ENCODE measurements around the gene FEZ2.

FEZ2 gene

DNA sequence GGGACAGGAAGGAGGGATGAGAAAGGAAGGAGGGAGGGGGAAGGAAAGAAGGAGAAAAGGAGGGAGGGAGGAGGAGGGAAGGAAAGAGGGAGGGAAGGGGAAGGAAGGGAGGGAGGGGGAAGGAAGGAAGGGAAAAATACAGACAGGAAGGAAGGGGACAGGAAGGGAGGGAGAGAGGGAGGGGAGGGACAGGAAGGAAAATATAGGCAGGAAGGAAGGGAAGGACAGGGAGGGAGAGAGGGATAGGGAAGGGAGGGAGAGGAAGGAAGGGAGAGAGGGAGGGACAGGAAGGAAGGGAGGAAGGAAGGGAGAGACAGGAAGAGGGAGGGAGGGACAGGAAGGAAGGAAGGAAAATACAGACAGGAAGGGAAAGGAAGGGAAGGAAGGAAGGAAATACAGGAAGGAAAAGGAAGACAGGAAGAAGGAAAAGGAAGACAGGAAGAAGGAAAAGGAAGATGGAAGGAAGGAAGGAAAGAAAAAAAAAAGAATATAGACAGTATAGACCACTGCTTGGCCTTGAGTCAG is 63.6 kb downstream of the FEZ2 start:
- in situ Hi-C loops (cut with HindIII; ENCODE audit: low sequenced_read_pairs), result no loop called here

DNA sequence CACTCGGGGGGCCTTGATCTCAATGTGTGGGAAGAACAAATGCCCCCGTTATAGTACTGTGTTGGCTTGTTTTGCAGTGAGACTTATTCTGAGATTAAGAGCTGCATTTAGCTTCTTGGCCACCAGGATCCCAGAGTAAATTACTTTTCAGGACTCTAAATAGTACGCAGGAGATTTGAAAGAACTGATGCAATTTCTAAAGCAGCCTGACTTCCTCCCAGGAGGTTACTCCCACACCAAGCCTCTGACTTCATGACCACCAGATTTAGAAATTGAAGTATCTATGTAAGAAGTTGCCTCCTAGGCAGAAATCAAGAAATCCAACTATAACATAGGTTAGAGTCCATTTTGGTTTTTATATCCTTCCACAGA is 67.0 kb downstream of the FEZ2 start:
- in situ Hi-C loops (cut with HindIII; ENCODE audit: low sequenced_read_pairs), result no loop called here

DNA sequence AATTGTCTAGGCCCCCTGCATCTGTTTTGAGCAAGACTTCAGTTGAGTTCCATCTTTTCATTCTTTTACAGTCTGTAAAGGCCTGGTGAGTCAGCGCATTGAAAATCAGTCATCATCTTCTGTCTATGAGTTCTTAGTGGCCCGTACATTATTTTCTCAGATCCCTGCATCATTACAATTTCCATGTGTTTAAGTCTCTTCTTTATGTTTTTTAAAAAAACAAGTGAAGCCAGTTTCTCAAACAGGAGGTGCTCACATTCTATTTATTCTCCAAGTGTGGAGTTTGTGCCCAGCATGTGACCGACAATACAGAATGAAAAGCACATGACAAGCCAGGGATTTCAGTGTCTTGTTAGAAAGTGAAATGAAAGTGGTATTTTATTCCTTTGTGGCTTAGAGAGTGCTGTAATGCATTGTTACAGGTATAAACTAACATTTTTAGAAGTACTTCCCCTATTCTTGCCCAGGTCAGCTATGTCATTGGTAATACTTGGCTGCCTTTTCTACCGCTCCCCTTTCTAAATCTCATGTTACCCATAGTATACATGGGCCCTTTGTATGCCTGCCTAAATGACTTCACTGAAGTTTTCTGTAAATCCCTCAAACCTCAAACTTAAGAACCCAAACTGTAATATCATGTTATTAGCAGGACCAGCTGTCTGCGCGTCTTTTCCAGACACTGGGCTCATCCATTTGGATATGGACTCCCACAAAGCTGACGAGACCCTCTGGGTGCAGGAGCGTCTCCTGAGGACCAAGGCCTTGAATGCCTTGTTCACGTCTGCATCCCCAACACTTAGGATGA is 67.6 kb downstream of the FEZ2 start:
- in situ Hi-C loops (cut with HindIII; ENCODE audit: low sequenced_read_pairs), result no loop called here

DNA sequence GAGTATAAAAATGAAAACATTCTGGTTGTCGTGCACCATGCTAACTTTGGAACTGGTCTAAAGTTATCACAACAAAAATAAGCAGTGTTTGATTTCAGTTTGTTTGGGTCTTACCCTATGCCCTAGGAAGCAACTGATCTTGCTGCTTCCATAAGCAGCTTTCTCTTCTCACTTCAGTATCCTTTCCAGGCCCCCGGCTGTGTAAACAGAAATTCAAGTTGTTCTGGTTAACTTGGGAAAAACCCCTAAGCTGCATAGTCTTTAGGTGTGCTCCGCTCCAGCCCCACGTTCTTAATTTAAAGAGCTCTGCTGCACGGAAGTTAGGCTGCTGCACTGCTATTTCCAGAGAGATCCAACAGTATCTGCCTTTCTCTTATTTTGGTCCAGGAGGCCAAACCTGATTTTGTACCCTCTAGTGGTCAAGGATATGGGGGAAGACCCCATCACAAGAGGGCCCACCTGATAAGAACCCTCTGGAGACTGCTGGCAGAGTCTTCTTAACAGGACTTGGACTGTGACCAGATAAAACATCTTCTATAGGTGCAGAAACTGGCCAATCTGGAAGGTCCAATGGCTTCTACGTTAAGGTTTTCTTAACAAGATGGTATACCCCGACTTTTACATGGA is 69.1 kb downstream of the FEZ2 start:
- in situ Hi-C loops (cut with HindIII; ENCODE audit: low sequenced_read_pairs), result no loop called here

DNA sequence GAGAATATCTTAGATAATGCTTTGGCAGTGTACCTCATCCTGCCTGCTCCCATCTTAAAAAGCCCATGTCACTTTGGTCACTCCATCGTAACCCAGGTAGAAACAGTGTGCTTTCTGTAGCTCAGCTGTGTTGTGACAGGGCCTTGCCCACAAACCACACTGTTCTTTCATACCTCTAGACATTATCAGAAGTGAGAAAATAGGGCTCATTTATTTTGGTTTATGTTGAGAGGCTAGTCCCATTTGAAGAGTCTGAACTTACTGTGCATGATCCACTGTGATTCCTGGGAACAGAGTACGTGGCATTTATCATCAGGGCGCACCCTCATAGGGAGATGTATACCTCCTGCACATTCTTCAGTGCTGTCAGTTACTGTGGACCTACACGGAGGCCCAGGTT is 69.7 kb downstream of the FEZ2 start:
- in situ Hi-C loops (cut with HindIII; ENCODE audit: low sequenced_read_pairs), result no loop called here

DNA sequence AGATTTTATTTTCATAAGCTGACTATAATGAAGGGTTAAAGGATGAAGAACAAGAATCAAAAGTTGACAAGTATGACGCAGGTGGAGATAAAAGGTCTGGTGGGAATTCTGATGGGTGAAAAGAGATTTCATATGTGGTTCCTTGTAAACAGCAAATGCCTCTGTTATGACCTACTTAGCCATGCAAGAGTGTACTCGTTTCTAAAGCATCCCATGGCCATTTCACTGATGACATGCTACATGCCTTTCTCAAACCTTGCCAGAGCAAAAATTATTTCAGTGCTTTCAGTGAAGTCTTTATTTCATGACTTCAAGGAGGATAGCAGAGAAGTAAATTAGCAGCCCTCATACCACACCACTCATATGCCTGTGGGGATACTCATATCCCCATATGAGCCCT is 71.7 kb downstream of the FEZ2 start:
- in situ Hi-C loops (cut with HindIII; ENCODE audit: low sequenced_read_pairs), result no loop called here

DNA sequence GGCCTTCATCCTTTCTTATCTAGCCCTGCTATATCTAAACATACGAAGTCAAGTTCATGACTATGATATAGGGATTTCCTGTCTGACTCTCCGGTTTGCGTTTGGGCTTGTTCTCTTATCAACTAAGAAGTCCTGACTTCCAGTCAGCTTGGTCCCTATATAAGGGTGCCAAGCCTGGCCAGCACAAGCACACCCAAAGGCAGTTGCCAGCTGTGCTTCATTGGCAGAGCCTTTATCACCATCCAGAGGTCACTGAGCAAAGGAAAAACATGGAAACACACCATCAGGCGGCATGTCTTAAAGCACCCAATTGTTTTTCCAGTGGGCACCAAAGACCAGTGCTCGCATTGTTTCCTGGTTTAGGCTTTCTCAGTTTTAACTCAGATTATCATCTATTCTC is 72.7 kb downstream of the FEZ2 start:
- in situ Hi-C loops (cut with HindIII; ENCODE audit: low sequenced_read_pairs), result no loop called here

DNA sequence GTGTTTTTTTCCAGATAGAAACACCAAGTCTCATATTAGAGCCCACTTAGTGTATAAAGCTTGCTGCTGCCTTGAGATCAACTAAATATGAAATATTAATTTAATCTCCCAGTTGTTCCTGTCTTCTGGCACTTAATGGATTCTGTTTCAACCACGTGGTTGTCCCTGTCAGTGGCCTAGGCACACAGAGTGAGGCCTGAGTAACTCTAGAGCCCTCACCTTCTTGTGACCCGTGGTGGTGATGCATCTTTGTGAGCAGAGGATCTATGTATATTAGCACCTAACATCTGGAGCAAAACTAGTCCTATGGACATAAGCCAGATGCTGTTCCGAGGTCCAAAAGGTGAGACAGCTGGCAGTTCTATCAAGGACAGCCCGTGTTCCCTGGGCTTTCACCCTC is 74.8 kb downstream of the FEZ2 start:
- in situ Hi-C loops (cut with HindIII; ENCODE audit: low sequenced_read_pairs), result loop anchor here (25.0 kb wide), 1 partner anchor 139 kb away; no protein-coding TSS in a partner anchor

DNA sequence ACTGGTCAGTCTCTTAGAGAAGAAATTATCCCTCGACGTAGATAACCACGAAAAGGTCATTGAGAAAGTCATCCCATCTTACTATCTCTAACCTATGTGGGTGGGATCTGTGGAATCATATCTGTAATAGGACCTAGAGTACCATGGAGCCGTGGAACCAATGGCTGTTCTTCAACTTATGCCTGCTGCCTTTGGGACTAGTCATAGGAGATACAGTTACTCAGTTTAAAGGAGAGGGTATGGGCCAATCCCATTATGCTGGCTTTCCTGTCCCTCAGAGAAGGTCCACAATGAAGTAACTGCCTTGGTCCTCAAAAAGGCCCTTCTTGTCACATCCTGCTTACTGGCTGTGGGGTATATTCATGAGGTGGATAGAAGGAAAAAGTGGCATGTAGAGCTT is 77.5 kb downstream of the FEZ2 start:
- in situ Hi-C loops (cut with HindIII; ENCODE audit: low sequenced_read_pairs), result loop anchor here (25.0 kb wide), 1 partner anchor 142 kb away; no protein-coding TSS in a partner anchor

DNA sequence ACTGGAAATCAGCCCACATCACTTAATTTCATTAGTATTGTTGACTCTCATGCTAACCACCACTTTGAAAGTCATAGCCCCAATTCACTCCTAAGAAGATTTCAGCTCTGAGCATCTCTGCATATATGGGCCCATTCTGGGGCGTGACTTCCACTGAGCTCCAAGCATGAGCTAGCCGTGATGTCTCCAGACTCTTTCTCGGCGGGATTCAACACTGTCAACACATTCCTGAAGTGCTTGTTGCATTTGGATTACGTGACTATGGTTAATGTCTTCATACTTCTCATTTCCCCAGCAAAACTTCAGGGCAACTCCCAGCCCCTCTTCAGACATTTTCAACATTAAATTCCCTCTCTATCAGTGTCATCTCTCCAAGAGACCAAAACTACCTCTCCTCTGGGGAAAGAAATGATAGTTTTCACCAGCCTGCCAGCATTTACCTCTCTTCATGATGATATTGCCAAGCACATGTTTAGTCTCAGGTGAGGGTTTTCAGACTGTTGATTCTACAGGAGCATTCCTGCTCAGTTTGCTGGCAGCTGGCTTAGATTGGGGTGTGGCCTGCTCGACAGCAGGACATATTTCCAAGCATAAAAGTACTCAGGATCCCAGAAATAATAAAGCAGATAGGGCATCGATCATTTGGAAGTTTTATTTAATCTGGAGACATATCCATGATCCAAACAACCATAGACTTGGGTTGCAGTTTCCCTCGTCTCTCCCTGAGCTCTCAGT is 81.7 kb downstream of the FEZ2 start:
- in situ Hi-C loops (cut with HindIII; ENCODE audit: low sequenced_read_pairs), result loop anchor here (25.0 kb wide), 1 partner anchor 146 kb away; no protein-coding TSS in a partner anchor

DNA sequence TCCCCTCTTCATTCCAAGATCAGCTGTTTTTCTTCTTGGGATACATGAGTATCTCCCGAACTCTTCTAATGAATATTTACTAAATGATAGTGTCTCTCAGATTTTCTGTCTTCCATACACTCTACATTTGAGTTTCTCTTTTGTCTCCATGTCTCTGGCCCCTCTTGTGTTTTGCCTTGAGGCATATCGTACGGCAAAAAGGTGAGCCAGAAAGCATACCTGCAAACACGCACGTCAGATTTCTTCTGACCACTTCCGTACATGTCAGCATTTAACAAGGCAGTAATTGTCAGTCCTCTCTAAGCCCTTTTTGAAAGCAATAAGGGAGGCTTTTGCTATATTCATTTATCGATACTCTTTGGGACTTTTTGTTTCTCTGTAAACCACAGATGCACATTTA is 82.4 kb downstream of the FEZ2 start:
- in situ Hi-C loops (cut with HindIII; ENCODE audit: low sequenced_read_pairs), result loop anchor here (25.0 kb wide), 1 partner anchor 147 kb away; no protein-coding TSS in a partner anchor

DNA sequence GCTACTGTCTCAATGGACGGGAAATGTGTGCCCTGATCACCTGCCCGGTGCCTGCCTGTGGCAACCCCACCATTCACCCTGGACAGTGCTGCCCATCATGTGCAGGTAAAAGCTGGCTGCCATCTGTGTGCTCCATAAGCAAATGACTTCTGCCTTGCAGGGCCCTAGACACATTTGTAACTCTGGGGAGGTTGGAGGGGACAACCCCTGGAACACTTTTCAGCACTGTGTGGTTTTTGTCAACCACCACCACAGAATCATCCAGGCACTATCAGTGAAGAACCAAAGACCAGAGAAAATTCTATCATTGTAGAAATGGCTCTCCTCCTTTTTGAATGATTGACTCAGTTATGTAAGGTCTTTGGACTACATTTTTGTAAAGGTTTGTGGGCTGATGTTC is 84.3 kb downstream of the FEZ2 start:
- in situ Hi-C loops (cut with HindIII; ENCODE audit: low sequenced_read_pairs), result loop anchor here (25.0 kb wide), 1 partner anchor 149 kb away; no protein-coding TSS in a partner anchor

DNA sequence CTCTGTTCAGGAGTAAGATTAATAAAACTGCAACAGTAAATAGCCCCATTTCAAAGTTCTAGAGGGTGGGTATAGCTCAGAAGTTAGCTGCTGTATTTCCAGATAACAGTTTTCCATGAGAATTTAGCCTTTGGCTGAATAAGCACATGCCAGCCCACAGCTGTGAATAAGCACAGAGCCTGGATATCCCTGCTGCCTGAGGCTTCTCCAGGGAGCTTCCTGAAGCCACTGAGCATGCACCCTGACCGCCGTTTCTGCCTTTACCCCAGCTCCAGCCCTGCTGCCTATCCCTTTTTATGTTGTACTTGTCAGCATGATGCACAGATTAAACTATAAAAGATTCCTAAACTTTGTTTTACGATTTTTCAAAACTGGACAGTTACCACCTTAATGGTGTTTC is 85.3 kb downstream of the FEZ2 start:
- in situ Hi-C loops (cut with HindIII; ENCODE audit: low sequenced_read_pairs), result loop anchor here (25.0 kb wide), 1 partner anchor 150 kb away; no protein-coding TSS in a partner anchor

DNA sequence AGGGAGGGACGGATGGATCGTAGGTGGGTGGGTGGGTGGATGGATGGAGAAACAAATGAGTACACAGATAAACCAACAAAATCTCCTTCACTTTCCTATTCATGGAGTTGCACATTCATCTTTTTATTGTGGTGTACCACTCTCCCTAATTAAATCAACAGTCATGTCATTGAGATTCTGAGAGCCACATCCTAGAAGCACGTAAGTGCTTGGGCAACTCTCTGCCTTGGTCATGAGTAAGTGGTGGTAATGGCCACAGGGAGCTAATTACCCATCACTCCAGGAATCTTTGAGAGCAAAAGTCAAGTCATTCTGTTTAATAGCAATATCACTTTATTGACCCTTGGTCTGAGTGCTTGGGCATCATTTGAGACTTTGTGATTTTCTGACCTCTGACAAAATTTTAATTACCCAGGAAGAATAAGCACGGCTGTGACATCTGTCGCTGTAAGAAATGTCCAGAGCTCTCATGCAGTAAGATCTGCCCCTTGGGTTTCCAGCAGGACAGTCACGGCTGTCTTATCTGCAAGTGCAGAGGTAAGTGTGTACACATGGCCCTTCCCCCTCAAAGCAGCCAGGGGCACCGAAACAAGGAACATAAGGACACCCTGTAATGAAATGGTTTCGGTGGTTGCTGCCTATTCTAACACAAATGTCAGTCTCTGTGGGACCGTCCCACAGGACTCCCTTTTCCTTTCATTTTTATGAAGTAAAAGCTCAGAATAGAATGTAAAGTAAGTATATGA is 85.9 kb downstream of the FEZ2 start:
- in situ Hi-C loops (cut with HindIII; ENCODE audit: low sequenced_read_pairs), result loop anchor here (25.0 kb wide), 1 partner anchor 150 kb away; no protein-coding TSS in a partner anchor

DNA sequence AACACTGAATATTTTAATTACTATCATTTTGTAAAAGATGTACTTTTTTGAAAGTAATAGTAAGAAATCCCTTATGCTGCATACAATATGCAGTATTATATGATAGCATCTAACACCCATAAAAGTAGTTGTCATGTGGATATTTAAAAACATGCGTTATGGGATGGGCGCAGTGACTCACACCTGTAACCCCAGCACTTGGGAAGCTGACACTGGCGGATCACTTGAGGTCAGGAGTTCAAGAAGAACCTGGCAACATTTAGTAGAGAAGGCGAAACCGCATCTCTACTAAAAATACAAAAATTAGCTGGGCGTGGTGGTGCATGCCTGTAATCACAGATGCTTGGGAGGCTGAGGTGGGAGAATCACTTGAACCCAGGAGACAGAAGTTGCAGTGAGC is 88.9 kb downstream of the FEZ2 start:
- in situ Hi-C loops (cut with HindIII; ENCODE audit: low sequenced_read_pairs), result loop anchor here (5.0 to 25.0 kb wide), 2 partner anchors 52 to 153 kb away; no protein-coding TSS in a partner anchor

DNA sequence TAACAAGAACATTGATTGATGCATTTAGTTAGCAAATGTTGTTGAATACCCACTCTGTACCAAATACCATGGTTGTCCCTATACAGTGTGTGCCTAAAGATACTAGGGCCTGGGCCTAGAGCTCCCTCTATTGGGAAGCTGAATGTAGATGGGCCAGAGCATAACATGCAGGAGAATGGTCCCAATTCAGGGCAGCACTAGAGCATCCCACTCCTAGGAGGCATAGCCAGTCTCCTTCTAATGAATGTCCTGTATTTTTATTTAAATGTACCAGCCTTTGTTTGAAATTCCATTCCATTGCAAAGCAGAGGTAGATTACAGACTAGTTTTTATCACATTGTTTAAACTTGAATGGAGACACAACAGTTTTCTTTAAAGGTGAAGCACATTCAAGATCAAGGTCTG is 90.6 kb downstream of the FEZ2 start:
- in situ Hi-C loops (cut with HindIII; ENCODE audit: low sequenced_read_pairs), result loop anchor here (5.0 to 25.0 kb wide), 2 partner anchors 50 to 155 kb away; no protein-coding TSS in a partner anchor

Data from endothelial cell of hepatic sinusoid (primary cell).